WI38 (cell line): ENCODE data around the gene DOK6.
A peak's percentile ranks its signal among the peaks of the same experiment; 100 is the strongest.

Source experiments
- H3K4me3 ChIP-seq: 2 replicates; pipeline ENCODE4 v1.5.1; 2011; ENCODE audit warnings: low read depth, mild to moderate bottlenecking, control low read depth, low read length
- TF ChIP-seq, protein P1 (sequence below): IDR thresholded peaks from 2 replicates; pipeline ENCODE4 v1.5.1; 2012; ENCODE audit warnings: low read depth, mild to moderate bottlenecking, control low read depth, low read length

Gene DOK6

DNA sequence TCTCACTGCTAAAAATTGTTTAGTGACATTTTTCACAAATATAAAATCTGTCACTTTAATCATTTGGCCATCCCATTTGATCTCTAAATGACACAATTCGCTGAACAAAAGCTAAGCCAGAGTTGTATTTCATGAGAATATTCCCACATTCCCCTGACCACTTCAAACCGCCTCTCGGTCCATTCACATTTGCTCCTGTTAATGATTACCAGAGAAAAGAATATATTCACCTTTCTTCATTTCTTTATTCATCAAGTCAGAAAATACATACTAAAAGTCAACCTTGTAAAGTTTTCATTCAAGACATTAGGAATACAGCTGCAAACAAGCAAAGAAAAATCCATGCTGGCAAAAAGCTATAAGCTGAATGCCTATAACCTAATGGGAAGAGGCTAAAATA lies 225.5 kb downstream of the DOK6 start:
- no peak overlapping the region for H3K4me3 ChIP-seq
- TF ChIP-seq, protein P1, sequence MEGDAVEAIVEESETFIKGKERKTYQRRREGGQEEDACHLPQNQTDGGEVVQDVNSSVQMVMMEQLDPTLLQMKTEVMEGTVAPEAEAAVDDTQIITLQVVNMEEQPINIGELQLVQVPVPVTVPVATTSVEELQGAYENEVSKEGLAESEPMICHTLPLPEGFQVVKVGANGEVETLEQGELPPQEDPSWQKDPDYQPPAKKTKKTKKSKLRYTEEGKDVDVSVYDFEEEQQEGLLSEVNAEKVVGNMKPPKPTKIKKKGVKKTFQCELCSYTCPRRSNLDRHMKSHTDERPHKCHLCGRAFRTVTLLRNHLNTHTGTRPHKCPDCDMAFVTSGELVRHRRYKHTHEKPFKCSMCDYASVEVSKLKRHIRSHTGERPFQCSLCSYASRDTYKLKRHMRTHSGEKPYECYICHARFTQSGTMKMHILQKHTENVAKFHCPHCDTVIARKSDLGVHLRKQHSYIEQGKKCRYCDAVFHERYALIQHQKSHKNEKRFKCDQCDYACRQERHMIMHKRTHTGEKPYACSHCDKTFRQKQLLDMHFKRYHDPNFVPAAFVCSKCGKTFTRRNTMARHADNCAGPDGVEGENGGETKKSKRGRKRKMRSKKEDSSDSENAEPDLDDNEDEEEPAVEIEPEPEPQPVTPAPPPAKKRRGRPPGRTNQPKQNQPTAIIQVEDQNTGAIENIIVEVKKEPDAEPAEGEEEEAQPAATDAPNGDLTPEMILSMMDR, result no peak

DNA sequence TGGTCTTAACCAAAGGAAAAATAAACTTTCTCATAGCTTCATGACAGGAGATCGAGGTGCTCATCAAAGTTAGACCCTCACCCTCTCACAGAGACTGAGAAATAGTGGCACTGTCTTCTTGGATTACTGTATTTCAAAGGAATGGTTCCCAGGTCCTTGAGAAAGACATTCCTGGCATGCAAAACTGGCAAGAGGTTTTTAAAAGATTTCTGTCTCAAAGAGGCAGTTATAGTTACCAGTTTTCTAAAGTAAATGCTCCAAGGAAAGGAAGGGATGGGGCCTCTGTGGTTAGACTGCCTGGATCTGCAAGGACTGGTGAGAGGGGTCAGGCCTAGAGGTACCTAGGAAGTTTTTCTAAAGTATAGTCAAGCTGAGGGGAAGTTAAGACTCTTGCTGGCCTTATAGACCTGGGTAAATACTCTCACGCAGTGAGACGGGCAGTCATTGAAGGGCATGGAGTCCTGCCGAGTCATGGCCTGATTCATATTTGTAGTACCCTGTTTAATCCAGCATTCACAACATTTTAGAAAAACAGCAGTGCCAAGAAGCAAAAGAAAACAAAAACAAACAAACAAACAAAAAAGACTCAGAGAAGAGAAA lies 226.1 kb downstream of the DOK6 start:
- H3K4me3 ChIP-seq, result no peak overlapping the region
- TF ChIP-seq, protein P1, result no peak

DNA sequence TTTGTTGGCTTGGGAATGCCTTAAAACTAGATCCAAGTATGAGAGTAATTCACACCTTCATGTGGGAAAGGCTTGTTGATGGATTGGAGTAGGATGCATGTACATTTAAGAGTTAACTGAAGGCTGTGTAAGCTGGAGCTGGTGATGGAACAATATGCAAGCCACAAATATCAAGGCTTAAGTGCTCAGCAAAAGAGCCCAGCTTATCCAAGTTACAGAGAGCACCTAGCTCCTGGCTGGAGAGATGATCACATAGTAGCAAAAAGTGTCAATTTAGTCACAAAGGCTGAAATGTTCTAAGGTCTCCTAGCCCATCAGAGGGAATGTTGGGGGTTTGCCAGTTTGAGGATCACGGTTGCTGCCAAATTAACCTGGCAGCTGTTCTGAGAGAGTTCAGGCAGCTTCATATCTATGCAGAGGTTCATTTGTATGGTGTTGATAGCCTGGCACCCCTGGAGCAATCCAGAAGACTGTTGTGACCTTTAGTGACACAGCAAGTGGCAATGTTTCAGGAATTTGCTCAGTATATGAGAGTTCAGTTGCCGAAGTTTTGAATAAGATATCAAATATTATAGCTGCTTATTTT lies 228.2 kb downstream of the DOK6 start:
- no peak overlapping the region for H3K4me3 ChIP-seq
- TF ChIP-seq, protein P1, result no peak

DNA sequence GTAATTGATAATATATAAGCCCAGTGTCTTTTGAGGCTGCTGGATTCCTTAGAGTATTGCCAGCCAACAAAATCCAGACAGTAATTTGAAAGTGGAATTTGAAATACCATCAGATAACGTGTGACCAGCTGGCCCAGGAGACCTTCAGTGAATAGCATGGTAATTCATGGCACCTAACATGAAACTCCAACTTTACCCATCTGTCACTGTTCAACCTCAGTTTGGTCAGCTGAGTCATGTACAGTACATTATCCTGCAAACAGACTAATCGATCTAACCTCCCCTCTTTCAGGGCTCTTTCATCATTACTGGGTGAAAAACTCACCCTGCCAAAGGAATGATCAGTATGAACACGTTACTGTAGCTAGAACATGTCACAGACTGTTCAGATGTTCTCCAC lies 230.6 kb downstream of the DOK6 start:
- TF ChIP-seq, protein P1, result no peak
- no peak overlapping the region for H3K4me3 ChIP-seq

DNA sequence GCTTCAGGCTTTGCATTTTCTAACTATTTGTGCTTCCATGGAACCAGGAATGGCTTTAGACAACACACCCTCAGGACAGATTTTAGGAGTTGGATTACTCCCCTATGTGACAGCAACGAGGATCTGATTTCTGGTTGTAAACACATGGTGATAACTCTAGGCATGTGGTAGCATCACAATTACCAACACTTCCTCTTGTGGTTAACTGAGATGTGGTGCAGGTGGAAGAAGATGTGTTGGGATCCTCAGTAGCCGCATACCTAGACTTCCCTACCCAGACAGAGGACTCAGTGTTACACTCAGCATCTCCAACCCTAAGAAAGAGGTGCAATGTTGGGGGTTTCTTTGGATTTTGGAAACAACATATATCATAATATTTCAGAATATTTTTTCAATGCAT lies 234.8 kb downstream of the DOK6 start:
- TF ChIP-seq, protein P1, result no peak
- no peak overlapping the region for H3K4me3 ChIP-seq

DNA sequence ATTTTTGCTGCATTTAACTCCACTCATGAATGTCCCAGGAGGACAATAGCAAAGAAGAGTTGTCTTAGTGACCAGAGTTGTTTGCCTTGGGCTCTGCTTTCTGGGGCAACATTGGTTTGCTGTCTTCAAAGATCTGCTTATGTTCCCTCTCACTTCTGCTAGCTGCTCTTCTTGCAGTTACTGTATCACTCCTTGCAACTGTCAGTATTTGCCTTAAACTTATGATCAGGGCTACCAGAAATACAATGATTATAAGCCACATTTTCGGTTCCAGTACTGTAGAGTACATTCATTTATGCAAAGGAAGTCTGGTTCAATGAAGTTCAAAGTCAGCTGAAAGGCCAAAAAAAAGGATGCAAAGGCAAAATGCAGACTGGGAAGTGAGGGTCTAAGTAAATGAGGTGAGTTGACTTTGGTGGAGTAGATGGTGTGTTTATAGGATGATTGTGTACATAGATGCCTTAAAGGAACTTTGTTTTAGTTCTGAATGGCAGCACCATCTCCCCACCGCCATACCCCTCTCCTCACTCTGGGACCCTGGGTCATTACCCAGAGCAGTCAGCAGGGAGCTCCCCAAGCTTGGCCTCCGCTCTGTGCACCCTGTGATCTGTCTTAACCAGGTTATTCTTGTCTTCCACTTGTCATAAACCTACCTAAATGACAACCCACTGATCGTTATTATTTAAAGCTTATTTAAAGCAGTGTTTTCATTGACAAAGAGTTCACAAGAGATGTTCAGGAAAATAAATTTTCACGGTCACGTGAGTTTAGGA lies 236.0 kb downstream of the DOK6 start:
- H3K4me3 ChIP-seq, result no peak overlapping the region

More for the DNA sequence above, 236.0 kb downstream of the DOK6 start:
- TF ChIP-seq, protein P1, result peak; percentile 26; the same call in 1 of the 2 replicates
